ENCODE measurements around the gene ZFYVE28.

ZFYVE28 gene

DNA sequence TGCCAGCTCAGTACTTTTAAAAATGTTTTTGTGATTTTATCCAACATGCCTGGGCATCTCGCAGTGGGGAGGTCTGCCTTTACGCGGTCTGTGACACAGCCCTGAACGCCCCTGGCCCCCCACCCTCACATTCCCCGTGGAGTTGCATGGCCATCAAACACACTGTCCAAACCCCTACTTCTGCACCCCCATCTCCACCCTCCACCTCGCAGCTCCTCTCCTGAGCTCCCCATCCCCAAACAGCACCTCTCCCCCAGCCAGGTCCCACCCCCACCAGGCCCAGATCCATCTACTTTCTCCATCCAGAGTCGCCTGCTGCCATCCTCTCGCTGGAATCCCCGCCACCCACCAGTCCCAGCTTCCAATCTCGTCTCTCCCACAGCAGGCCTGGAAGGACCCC is 9.5 kb downstream of the ZFYVE28 start:
- no peak for DNase-seq

- DNase-seq, result peak; percentile 52
Measured at GRCh38 chr4:2408401-2408958, 10.0 kb downstream of the ZFYVE28 start.

DNA sequence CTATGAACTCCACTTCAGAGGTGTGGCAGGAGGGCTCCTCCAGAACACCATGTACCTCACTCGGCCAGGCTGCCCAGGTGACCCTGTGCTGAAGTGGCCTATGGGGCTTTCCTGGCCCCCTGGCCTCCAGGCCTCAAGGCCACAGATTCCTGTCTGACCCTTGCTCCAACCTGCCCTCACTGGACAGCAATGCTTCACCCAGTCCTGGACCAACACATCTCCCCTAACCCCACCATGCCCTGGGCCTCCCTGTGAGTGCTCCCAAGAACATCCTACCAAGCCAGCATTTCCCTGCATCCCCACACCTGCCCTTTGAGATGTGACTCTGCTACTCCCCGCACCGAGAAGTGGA is 10.5 kb downstream of the ZFYVE28 start:
- no peak for DNase-seq

DNA sequence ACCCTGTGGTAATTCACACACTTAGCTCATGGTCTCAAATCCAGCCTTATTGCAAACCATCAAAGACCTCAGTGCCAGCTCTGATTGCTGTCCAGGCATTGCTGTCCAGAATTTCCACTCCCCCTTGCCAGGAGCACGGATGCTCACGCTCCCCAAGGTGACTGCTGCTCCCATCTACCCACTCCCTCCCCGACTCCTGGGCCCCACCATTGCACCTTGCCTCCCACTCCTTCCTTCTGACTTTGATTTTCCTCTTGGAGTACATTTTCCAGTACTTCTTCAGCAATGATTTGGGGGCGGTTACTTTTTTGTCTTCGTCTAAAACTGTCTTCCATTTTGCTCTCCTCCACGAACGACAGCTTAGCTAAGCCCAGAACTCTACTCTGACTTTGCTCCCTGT is 11.5 kb downstream of the ZFYVE28 start:
- no peak for DNase-seq

GRCh38 chr4:2406406-2406805 is 12.0 kb downstream of the ZFYVE28 start:
- no peak for DNase-seq

- DNase-seq, result no peak
Measured at GRCh38 chr4:2402941-2403340, 15.5 kb downstream of the ZFYVE28 start.

- peak; percentile 61 for DNase-seq
Measured at GRCh38 chr4:2402048-2402842, 16.2 kb downstream of the ZFYVE28 start.

DNA sequence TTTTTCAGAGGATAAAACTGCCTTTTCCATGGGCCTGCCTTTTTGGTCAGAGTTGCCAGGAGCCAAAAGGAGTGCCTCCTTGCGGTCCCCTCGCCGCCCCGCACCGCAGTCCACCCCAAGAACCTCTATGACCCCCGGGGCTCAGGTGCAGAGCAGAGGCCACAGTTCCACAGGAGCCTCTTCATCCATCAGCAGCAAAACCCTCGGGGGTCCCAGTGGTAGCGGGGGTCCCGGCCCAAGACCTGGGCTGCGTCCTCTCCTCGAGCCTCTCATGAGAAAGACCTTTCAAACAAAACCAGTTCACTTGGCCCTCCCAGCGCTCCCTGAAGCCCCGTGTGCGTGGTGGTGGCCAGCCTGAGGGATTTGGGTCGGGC is 16.8 kb downstream of the ZFYVE28 start:
- DNase-seq, result no peak

- peak; percentile 18 for DNase-seq
Measured at GRCh38 chr4:2400841-2401609, 17.4 kb downstream of the ZFYVE28 start.

DNA sequence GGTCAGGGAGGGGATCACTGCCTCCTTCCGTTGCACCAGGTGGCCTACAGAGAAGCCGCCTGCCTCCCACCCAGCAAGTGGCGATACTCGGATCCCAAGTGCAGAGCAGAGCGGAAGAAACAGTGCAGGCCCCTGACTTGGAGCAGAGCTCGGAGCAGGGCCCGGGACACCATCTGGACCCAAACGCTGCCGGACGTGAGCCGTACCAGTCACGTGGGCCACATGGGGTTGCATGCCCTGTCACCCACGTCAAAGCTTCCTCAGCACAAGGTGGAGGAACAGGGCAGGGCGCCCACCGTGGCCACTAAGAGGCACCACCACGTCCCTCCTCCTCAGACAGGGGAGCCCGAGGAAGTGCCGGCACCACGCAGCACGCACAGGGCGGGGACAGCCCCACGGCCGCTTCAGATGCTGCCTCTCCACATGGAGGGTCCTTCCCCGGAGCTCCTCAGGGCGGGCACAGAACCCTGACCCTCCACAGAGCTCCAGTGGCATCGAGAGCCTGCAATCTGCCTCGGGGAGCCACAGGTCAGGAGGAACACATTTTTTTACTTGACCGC is 18.7 kb downstream of the ZFYVE28 start:
- no peak for DNase-seq

- no peak for DNase-seq
Measured at GRCh38 chr4:2399216-2399615, 19.2 kb downstream of the ZFYVE28 start.

- DNase-seq, result no peak
Measured at GRCh38 chr4:2397596-2398379, 20.7 kb downstream of the ZFYVE28 start.

DNA sequence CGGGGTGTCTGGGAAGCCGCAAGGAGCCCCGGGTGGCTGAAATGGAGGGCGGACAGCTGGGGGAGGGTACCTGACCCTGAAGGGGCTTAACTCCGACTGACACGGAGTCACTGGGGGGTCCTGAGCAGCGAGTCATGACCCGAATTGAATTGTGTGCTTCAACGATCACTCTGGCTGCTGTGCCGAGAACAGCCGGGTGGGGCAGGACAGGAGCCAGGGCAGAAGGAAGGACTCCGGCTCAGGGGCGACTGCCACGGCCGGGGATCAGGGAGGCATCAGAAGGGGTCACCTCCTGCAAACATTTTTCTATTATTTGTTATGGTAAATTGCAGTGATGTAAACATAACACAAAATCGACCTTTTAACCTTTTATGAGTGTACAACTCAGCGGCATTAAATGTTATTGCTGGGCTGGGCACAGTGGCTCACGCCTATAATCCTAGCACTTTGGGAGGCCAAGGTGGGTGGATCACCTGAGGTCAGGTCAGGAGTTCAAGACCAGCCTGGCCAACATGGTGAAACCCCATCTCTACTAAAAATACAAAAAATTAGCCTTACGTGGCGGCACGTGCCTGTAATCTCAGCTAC is 21.6 kb downstream of the ZFYVE28 start:
- no peak for DNase-seq

DNA sequence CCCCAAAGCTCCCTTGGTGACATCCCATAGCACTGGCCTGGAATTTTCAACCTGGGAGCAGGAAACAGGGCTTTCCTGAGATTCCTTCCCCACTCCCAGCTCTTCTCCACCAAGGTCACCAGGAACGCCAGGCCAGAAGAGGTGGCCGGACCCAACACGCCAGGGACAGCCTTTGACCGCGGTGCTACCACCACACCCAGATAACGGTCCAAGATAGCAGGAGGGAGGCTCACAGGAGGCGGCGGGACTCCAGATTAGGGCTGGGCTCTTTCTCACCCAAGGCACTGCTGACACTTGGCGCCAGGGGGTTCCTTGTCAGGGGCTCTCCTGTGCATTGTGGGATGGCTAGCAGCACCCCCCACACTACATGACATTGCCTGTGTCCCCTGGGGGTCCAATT is 22.9 kb downstream of the ZFYVE28 start:
- DNase-seq, result no peak

DNA sequence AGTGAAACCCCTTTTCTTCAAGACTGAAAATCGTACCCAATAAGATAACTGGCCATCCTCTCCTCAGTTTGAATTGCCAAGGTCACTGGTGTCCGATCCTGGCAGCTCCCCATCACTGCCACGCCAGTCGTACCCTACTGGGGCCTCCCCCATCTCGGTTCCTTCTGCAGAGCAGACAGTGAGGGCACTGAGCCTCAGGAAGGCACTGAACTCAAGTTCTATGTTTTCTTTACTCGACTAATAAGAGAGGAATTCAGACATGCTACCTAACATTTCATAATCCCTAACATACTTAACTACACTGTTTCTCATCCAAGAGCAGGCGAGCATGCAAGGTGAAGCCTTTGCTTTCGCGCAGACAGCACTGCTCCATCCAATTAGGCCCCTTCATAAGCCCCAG is 23.4 kb downstream of the ZFYVE28 start:
- DNase-seq, result no peak

DNA sequence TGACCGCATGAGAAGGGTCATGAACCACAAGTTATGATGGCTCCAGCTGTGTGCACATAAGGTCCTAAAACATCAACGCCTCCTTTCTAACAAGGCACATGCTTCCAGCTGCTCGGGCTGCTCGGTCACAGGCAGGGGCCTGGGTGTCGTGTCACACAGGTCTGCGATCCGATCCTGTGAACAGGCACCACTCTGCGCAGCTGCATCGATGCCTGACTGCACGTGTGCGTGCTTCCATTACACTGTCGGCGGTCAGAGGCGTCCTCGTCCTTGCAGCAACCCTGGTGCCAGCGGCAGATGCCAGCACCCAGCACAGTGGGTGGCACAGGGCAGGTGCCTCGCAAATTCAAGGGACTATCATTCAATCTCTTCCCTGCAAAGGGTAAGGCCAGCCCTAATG is 23.9 kb downstream of the ZFYVE28 start:
- DNase-seq, result no peak

GRCh38 chr4:2393353-2394270 is 24.8 kb downstream of the ZFYVE28 start:
- DNase-seq, result no peak

GRCh38 chr4:2390784-2391421 is 27.5 kb downstream of the ZFYVE28 start:
- no peak for DNase-seq

- no peak for DNase-seq
Measured at GRCh38 chr4:2390146-2390545, 28.3 kb downstream of the ZFYVE28 start.

DNA sequence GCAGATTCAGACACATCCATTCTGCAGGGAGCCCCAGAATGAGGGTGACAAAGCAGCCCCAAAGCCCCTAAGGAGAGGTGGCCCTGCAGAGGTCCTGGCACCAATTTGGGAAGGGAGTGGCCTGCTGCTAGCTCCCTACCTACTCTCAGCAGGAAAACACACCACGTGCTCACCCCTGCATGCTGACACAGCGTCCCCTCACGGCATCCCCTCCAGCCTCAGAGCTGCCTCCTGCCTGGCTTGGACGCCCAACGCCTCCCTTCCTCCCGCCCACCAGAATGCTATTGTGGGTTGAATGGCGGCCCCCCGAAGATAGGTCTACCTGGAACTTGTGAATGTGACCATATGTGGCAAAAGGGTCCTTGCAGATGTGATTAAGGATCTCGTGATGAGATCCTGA is 28.8 kb downstream of the ZFYVE28 start:
- no peak for DNase-seq
